Mucosa of stomach (tissue), 1 donor: Measurements from ENCODE around the gene POU6F1.
"Not testable (repeated sequence)": the region's sequence is repeated elsewhere in the genome, so short reads cannot be mapped to it uniquely, and the experiment has no call there.

Source experiments
- H3K27me3 ChIP-seq: one replicate; pipeline ENCODE4 v1.7.0; 2013; ENCODE audit warnings: mild to moderate bottlenecking, low read length; ENCODE audit not compliant: control insufficient read depth, insufficient read depth
- H3K36me3 ChIP-seq: one replicate; pipeline ENCODE4 v1.7.0; 2013; ENCODE audit warnings: low read length; ENCODE audit not compliant: control insufficient read depth, insufficient read depth
- H3K4me1 ChIP-seq: one replicate; pipeline ENCODE4 v1.7.0; 2013; ENCODE audit warnings: mild to moderate bottlenecking, low read length; ENCODE audit not compliant: control insufficient read depth, insufficient read depth
- H3K4me3 ChIP-seq: one replicate; pipeline ENCODE4 v1.7.0; 2013; ENCODE audit warnings: low read length
- H3K9ac ChIP-seq: one replicate; pipeline ENCODE4 v1.7.0; 2013; ENCODE audit warnings: mild to moderate bottlenecking, low read length, moderate library complexity
- H3K9me3 ChIP-seq: one replicate; pipeline ENCODE4 v1.7.0; 2013; ENCODE audit warnings: mild to moderate bottlenecking, low read length, moderate library complexity; ENCODE audit not compliant: control insufficient read depth
- donor health status: Pancreatic carcinoma.

Gene POU6F1

DNA sequence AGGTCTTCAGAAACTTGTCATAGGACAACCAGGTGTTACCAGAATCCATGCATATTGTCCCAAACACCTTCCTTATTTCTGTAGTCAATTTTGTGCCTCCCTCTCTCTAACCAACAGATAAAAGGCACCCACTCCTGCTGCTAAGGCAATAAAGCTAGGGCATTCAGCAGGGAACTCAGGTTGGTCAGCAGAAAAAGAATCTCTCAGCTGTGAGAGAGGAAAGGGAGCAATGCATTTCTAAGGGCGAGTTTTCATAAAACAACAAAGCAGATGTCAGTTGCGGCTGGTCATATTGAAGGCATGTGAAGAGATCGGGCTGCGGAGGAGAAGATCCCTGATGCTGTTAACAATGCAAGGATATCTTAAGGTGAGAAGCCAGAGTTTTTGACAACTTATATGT, 7.4 kb upstream of the POU6F1 start:
- Histone ChIP-seq H3K4me3 (no peak overlapping the region), H3K9ac (no peak overlapping the region), H3K27me3 (no peaks in the 10 kb centered on the region), H3K4me1 (no peaks in the 10 kb centered on the region), H3K9me3 (no peaks in the 10 kb centered on the region), H3K36me3 (no peaks in the 10 kb centered on the region)

DNA sequence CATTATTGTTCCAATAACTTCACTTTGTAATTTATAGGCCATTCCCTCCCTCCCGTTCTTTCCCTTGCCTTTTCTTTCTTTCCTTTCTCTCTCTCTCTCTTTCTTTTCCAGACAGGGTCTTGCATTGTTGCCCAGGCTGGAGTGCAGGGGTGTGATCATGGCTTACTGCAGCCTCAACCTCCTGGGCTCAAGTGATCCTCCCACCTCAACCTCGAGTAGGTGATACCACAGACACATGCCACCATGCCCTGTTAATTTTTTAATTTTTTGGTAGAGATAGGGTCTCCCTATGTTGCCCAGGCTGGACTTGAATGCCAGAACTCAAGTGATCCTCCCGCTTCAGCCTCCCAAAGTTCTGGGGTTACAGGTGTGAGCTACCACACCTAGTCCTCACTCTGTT, 6.8 kb upstream of the POU6F1 start:
- H3K4me3 ChIP-seq = no peak overlapping the region
- H3K4me1 ChIP-seq = no peaks in the 10 kb centered on the region
- no peak overlapping the region for H3K9ac ChIP-seq
- H3K9me3 ChIP-seq = no peaks in the 10 kb centered on the region
- no peaks in the 10 kb centered on the region for H3K27me3 ChIP-seq
- no peaks in the 10 kb centered on the region for H3K36me3 ChIP-seq

DNA sequence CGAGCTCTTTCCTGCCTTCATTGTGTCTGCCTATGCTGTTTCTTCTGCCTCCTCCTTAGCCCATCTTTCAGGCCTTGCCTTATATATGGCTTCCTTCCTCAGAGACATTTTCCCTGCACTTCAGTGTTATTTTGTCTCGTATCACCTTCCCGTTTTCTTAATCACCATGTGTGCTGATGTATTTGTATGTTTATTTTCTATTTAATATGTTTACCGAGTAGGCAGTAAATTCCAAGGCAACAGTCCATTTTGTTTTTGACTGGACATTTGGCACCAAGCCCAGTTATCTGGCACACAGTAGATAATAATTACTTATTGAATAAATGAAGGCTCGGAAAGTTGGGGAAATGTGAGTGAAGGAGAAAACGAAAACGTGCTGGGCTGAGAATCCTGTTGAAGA, 4.6 kb upstream of the POU6F1 start:
- H3K4me3 ChIP-seq = no peak overlapping the region
- H3K9ac ChIP-seq = no peak overlapping the region
- H3K36me3 ChIP-seq = no peaks in the 10 kb centered on the region
- no peaks in the 10 kb centered on the region for H3K9me3 ChIP-seq
- H3K4me1 ChIP-seq = peaks cover 14% of the 10 kb centered on the region
- no peaks in the 10 kb centered on the region for H3K27me3 ChIP-seq

DNA sequence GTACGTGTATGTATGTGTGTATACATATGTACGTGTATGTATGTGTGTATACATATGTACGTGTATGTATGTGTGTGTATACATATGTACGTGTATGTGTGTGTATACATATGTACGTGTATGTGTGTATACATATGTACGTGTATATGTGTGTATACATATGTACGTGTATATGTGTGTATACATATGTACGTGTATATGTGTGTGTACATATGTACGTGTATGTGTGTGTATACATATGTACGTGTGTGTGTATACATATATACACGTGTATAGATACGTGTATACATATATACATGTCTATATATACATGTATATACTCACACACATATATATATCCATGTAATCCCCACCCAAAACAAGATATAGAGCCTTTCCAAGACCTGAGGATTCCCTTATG, 2.0 kb upstream of the POU6F1 start:
- H3K27me3 ChIP-seq, H3K9me3 ChIP-seq, H3K9ac ChIP-seq, H3K4me3 ChIP-seq, H3K36me3 ChIP-seq: not testable (repeated sequence)
- H3K4me1 ChIP-seq = peaks cover 14% of the 10 kb centered on the region

DNA sequence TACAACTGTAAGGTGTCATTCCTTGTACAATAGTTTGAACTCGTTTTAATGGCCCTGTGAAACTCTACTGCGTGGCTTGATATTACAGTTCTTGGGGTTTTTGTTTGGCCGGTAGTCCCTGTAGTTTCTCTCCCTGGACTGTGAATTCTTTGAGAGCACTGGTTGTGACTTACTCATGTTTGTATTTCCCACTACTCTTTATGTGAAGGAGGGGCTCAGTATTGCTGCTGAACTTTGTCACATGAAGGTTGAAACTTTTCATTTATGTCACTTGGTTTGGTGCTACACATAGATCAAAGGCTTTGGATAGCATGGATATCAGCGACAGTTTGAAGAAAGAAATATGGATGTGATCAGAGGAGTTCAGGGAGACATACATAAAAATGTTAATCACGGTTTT, 1.5 kb upstream of the POU6F1 start:
- no peaks in the 10 kb centered on the region for H3K27me3 ChIP-seq
- H3K9ac ChIP-seq = no peak overlapping the region
- peaks cover 14% of the 10 kb centered on the region for H3K4me1 ChIP-seq
- H3K36me3 ChIP-seq = no peaks in the 10 kb centered on the region
- H3K4me3 ChIP-seq = no peak overlapping the region
- no peaks in the 10 kb centered on the region for H3K9me3 ChIP-seq

DNA sequence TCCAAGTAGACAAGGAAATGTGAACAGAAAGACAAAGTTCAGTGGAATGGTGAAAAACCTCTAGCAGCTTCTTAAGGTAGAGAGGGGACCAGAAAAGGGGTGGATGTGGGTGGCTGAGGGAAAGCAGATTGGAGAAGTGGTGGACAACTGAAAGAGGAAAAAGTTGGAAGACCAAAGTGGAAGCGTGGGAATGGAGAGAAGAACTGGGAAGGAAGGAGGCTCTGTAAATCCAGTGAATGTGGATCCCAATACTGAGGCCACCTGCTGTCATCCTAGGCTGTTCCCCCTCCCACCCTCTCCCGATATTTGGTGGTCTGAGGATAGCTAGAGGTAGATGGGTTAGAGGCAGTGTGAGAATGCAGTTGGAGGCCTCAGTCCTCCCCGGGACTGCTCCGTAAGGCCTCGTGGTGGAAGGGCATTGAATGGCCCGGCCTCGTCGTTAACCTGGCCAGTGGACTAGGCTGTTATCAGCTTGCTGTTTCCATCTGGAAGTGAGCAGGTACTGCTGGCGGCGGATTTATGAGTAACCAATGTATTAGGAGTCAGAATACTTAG, 822 bp upstream of the POU6F1 start:
- Histone ChIP-seq H3K9me3 (no peaks in the 10 kb centered on the region), H3K27me3 (no peaks in the 10 kb centered on the region), H3K4me3 (peak overlapping the region; percentile 97), H3K36me3 (no peaks in the 10 kb centered on the region), H3K4me1 (peaks cover 14% of the 10 kb centered on the region), H3K9ac (peak overlapping the region; percentile 92)

DNA sequence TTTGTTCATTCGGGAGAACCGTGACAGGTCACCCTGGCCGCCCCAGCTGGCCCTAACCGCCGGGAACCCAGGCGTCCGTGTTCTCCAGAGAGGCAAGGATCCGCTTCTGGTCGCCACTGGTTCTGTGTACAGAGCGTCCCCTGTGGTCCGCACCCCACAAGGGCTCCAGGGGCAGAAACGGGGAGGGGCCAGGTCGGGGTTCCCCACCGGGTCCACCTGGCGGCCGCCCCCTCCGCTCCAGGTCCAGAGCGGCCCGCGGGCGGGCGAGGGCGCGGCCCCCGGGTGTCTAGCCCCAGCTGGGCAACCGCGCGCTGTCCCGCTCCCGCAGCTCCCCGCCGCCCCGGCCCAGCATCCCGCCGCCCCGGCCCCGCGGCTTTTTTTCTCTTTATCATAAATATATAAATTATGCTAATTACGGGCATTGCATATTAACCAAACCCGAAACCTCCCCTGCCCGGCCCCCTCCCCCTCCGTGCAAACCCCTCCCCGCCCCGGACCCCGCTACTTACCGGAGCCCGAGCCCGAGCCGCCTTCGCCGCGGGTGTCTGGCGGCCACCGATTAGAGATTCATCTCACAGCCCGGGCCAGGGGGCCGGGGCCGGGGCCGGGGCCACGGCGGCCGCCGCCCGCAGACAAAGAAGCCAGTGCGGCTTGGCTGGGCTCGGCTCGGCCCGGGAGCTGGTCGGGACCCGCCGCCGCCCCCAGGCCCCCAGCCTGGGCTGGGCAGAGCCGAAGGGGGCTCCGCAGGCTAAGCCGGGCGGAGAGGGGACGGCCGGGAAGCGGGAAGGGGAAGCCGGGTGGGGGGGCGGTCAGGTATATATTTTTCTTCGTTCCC, 512 bp downstream of the POU6F1 start:
- H3K27me3 ChIP-seq = no peaks in the 10 kb centered on the region
- peak overlapping the region; percentile 97 for H3K4me3 ChIP-seq
- peaks cover 14% of the 10 kb centered on the region for H3K4me1 ChIP-seq
- H3K9ac ChIP-seq = peak overlapping the region; percentile 92
- H3K9me3 ChIP-seq = no peaks in the 10 kb centered on the region
- no peaks in the 10 kb centered on the region for H3K36me3 ChIP-seq

DNA sequence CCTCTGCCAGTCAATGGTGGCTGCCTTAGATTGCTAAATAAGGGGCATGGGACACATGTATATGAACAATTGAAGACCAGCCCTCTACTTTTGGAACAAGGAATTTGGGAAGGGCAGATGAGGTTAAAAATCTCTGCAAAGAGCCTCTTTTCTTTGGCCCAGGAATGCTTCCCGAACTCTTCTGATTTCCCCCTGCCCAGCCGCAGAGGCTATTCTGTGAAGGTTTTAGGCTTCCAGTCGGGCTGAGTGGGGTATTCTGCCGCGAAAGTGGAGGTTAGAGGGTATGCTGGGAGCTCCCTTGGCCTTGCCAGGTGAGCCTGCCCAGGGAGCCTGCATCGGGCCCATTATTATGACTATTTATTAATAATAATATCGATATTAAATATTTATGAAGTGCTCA, 1.2 kb downstream of the POU6F1 start:
- Histone ChIP-seq H3K9me3 (no peaks in the 10 kb centered on the region), H3K9ac (peak overlapping the region; percentile 53), H3K4me1 (peaks cover 14% of the 10 kb centered on the region), H3K36me3 (no peaks in the 10 kb centered on the region), H3K27me3 (no peaks in the 10 kb centered on the region), H3K4me3 (no peak overlapping the region)

DNA sequence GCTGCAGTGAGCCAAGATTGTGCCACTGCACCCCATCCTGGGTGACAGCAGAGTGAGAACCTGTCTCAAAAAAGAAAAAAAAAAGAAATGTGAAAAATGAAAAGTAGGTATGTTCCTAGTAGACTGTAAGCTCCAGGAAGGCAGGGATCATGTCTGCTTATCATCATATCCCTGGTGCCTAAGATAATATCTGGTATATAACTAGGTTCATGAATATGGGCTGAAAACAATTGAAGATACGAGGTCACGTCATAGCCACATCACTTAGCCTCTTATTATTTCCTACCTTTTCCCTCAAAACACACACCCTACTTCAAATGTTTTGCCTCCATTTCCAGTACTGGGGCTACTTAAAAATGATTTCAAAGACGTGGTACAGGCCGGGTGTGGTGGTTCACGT, 3.0 kb downstream of the POU6F1 start:
- Histone ChIP-seq H3K9me3 (no peaks in the 10 kb centered on the region), H3K9ac (no peak overlapping the region), H3K27me3 (no peaks in the 10 kb centered on the region), H3K4me3 (no peak overlapping the region), H3K4me1 (peaks cover 14% of the 10 kb centered on the region), H3K36me3 (no peaks in the 10 kb centered on the region)

DNA sequence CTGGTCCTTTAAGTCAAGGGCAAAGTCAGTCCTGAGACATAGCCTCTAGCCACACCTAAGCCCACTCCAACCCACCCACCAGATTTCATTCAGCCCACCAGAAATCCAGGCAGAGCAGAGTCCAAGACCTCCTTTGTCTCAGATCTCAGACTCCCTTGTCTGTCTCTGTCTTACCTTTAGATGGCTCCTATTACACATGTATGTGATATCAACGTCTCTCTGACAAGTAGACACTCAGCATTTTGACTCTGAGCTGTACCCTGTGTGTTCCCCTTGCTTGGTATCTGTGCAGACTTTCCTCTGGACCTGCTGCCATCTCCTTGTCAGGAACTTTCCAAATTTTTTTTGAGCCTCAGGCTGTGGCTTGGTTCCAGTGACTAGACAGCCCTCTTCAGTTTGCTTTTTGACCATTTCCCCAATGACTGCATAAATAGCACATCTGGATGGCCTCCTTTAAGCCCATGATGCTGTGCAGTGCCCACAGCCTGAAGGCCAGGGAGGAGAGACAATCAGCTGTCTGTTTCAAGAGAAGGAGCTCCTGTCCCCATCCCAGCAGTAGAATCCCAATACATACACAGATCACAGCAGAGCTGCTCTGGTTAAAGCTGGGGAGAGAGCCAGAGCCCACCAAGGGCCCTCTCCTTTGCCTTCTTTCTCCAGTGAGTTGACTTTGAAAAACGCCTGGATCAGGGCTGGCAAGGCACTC, 7.0 kb downstream of the POU6F1 start:
- Histone ChIP-seq H3K4me3 (no peak overlapping the region), H3K4me1 (no peaks in the 10 kb centered on the region), H3K36me3 (no peaks in the 10 kb centered on the region), H3K27me3 (no peaks in the 10 kb centered on the region), H3K9ac (no peak overlapping the region), H3K9me3 (no peaks in the 10 kb centered on the region)

DNA sequence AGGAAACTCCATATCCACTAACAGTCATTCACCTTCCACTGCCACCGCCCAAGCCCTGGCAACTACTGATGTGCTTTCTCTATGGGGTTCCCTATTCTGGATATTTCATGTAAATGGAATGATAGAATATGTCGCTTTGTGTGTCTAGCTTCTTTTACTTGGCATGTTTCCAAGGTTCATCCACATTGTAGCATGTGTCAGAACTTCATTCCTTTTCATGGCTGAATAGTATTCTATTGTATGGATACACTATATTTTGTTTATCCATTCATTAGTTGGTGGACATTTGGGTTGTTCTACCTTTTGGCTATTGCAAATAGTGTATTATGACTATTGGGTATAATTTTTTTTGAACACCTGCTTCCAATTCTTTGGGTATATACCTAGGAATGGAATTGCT, 8.6 kb downstream of the POU6F1 start:
- no peaks in the 10 kb centered on the region for H3K27me3 ChIP-seq
- H3K36me3 ChIP-seq = no peaks in the 10 kb centered on the region
- no peak overlapping the region for H3K9ac ChIP-seq
- H3K4me3 ChIP-seq = no peak overlapping the region
- H3K4me1 ChIP-seq = no peaks in the 10 kb centered on the region
- no peaks in the 10 kb centered on the region for H3K9me3 ChIP-seq

DNA sequence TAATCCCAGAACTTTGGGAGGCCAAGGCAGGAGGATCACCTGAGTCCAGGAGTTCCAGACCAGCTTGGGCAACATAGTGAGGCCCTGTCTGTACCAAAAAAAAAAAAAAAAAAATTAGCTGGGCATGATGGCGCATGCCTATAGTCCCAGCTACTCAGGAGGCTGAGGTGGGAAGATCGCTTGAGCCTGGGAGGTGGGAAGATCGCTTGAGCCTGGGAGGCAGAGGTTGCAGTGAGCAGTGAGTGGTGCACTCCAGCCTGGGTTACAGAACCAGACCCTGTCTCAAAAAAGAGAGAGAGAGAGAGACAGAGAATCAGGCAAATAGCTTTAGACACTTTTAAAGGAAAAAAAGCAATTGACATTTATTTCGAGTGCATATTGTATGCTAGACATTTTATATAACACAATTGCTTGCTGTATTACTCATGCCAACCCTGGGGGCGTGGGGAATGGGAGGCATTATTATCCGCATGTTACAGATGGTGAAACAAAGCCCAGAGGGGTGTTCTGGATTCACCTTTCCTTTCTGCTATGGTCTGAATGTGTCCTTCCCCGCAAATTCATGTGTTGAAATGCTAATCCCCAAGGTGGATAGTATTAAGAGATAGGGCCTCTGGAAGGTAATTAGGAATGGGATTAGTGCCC, 9.7 kb downstream of the POU6F1 start:
- Histone ChIP-seq H3K9ac (no peak overlapping the region), H3K27me3 (no peaks in the 10 kb centered on the region), H3K9me3 (no peaks in the 10 kb centered on the region), H3K4me1 (no peaks in the 10 kb centered on the region), H3K36me3 (no peaks in the 10 kb centered on the region), H3K4me3 (no peak overlapping the region)
